Muscle of leg (tissue), 11 donors: Measurements from ENCODE around the gene SMAP2. TPM values are rescaled to one million over a fixed set of nuclear protein-coding genes. Genes with fewer than 3 reads are reported as not detected.

Experiments used
- DNase-seq: peaks from one replicate; pipeline ENCODE4 v3.0.0; 2013
- H3K27ac ChIP-seq: one replicate; pipeline ENCODE4 v1.5.1; 2013; ENCODE audit warnings: mild to moderate bottlenecking, low read length, control low read depth
- H3K27me3 ChIP-seq: one replicate; pipeline ENCODE4 v1.6.1; 2013; ENCODE audit warnings: low read length; ENCODE audit not compliant: control insufficient read depth, insufficient read depth
- H3K36me3 ChIP-seq: one replicate; pipeline ENCODE4 v1.6.1; 2013; ENCODE audit warnings: low read length; ENCODE audit not compliant: control insufficient read depth, insufficient read depth
- H3K4me1 ChIP-seq: one replicate; pipeline ENCODE4 v1.6.1; 2013; ENCODE audit warnings: low read length; ENCODE audit not compliant: control insufficient read depth, insufficient read depth
- H3K4me3 ChIP-seq: one replicate; pipeline ENCODE4 v1.5.1; 2013; ENCODE audit warnings: low read length, control low read depth
- H3K9me3 ChIP-seq: replicated peaks from 2 replicates; pipeline ENCODE4 v1.6.1; 2013; ENCODE audit warnings: low read depth, low read length; ENCODE audit not compliant: control insufficient read depth
- WGBS: methylation state at CpG from one replicate; pipeline ENCODE4 v1.1.5; 2013; ENCODE audit warnings: missing lambda C conversion rate; ENCODE audit not compliant: insufficient coverage; 5-methylcytosine and 5-hydroxymethylcytosine counted together
- polyA plus RNA-seq, 8 donors: library from polyadenylated mRNA; unstranded; fragments of 120-200 nt; gene quantifications; one replicate each; pipeline versions ENCODE4 v1.2.1 to v1.2.3, GENCODE V29; 2013; ENCODE audit warnings: inconsistent platforms in 1 of 8, low replicate concordance in 1 of 8; ENCODE audit not compliant: insufficient read length in 8 of 8, insufficient read depth in 1 of 8
- total RNA-seq: library from RNA; stranded (reverse); fragments of 120-200 nt; gene quantifications from one replicate; pipeline ENCODE4 v1.2.4, GENCODE V29; 2013

Gene SMAP2
- total and polyA plus RNA-seq, 9 donors, result 14.0 to 20.1 (median 16.7) TPM

GRCh38 chr1:40399984-40400704 lies 26.6 kb downstream of the SMAP2 start:
- Histone ChIP-seq H3K9me3 (no peaks in the 10 kb centered on the region), H3K4me1 (no peaks in the 10 kb centered on the region), H3K27ac (no peak overlapping the region), H3K4me3 (no peak overlapping the region), H3K27me3 (no peaks in the 10 kb centered on the region), H3K36me3 (no peaks in the 10 kb centered on the region)
- peak; percentile 48 for DNase-seq
- WGBS, result 72% methylated on average over 2 of the region's 4 CpGs

- no peaks in the 10 kb centered on the region for H3K36me3 ChIP-seq
- H3K27me3 ChIP-seq, result no peaks in the 10 kb centered on the region
- no peaks in the 10 kb centered on the region for H3K4me1 ChIP-seq
- H3K4me3 ChIP-seq, result no peak overlapping the region
- no peak overlapping the region for H3K27ac ChIP-seq
- no peaks in the 10 kb centered on the region for H3K9me3 ChIP-seq
- WGBS, result no CpG with 5 or more reads among the region's 7 CpGs
- peak; percentile 57 for DNase-seq
Measured at GRCh38 chr1:40401473-40402201, 28.1 kb downstream of the SMAP2 start.

GRCh38 chr1:40404670-40405462 lies 31.3 kb downstream of the SMAP2 start:
- Histone ChIP-seq H3K36me3 (no peaks in the 10 kb centered on the region), H3K9me3 (no peaks in the 10 kb centered on the region), H3K4me3 (no peak overlapping the region), H3K27ac (no peak overlapping the region), H3K4me1 (no peaks in the 10 kb centered on the region), H3K27me3 (no peaks in the 10 kb centered on the region)
- peak; percentile 72 for DNase-seq
- WGBS, result 74% methylated on average over 5 of the region's 11 CpGs

- H3K27me3 ChIP-seq, result no peaks in the 10 kb centered on the region
- no peaks in the 10 kb centered on the region for H3K9me3 ChIP-seq
- no peak overlapping the region for H3K27ac ChIP-seq
- no peaks in the 10 kb centered on the region for H3K36me3 ChIP-seq
- no peaks in the 10 kb centered on the region for H3K4me1 ChIP-seq
- H3K4me3 ChIP-seq, result no peak overlapping the region
- no peak for DNase-seq
- 100% methylated on average over 1 of the region's 4 CpGs for WGBS
Measured at GRCh38 chr1:40405812-40406211, 32.3 kb downstream of the SMAP2 start.

- DNase-seq, result no peak
- Histone ChIP-seq H3K27ac (no peak overlapping the region), H3K4me1 (no peaks in the 10 kb centered on the region), H3K9me3 (no peaks in the 10 kb centered on the region), H3K4me3 (no peak overlapping the region), H3K36me3 (no peaks in the 10 kb centered on the region), H3K27me3 (no peaks in the 10 kb centered on the region)
Measured at GRCh38 chr1:40407453-40407852, 33.9 kb downstream of the SMAP2 start.

- no peak for DNase-seq
- Histone ChIP-seq H3K27me3 (no peaks in the 10 kb centered on the region), H3K36me3 (peaks cover 7% of the 10 kb centered on the region), H3K4me3 (no peak overlapping the region), H3K27ac (no peak overlapping the region), H3K4me1 (no peaks in the 10 kb centered on the region), H3K9me3 (no peaks in the 10 kb centered on the region)
- 60% methylated on average over 2 of the region's 4 CpGs for WGBS
Measured at GRCh38 chr1:40409467-40409866, 35.9 kb downstream of the SMAP2 start.

- H3K4me3 ChIP-seq, result no peak overlapping the region
- DNase-seq, result no peak
- 67% methylated on average over 1 of the region's 5 CpGs for WGBS
- H3K4me1 ChIP-seq, result no peaks in the 10 kb centered on the region
- H3K27me3 ChIP-seq, result no peaks in the 10 kb centered on the region
- peaks cover 24% of the 10 kb centered on the region for H3K36me3 ChIP-seq
- no peaks in the 10 kb centered on the region for H3K9me3 ChIP-seq
- H3K27ac ChIP-seq, result no peak overlapping the region
Measured at GRCh38 chr1:40411294-40411693, 37.8 kb downstream of the SMAP2 start.

GRCh38 chr1:40411843-40412242 lies 38.3 kb downstream of the SMAP2 start:
- no CpG with 5 or more reads among the region's 2 CpGs for WGBS
- Histone ChIP-seq H3K27ac (no peak overlapping the region), H3K27me3 (no peaks in the 10 kb centered on the region), H3K4me1 (no peaks in the 10 kb centered on the region), H3K4me3 (no peak overlapping the region), H3K9me3 (no peaks in the 10 kb centered on the region), H3K36me3 (peaks cover 29% of the 10 kb centered on the region)
- DNase-seq, result no peak

- Histone ChIP-seq H3K27ac (no peak overlapping the region), H3K4me1 (no peaks in the 10 kb centered on the region), H3K36me3 (peaks cover 37% of the 10 kb centered on the region), H3K27me3 (no peaks in the 10 kb centered on the region), H3K4me3 (no peak overlapping the region), H3K9me3 (no peaks in the 10 kb centered on the region)
- WGBS, result no CpG with 5 or more reads among the region's 6 CpGs
- no peak for DNase-seq
Measured at GRCh38 chr1:40413527-40414252, 40.2 kb downstream of the SMAP2 start.

- Histone ChIP-seq H3K36me3 (peaks cover 37% of the 10 kb centered on the region), H3K4me3 (no peak overlapping the region), H3K9me3 (no peaks in the 10 kb centered on the region), H3K27ac (no peak overlapping the region), H3K27me3 (no peaks in the 10 kb centered on the region), H3K4me1 (no peaks in the 10 kb centered on the region)
- DNase-seq, result no peak
- 73% methylated on average over 2 of the region's 3 CpGs for WGBS
Measured at GRCh38 chr1:40414331-40414730, 40.8 kb downstream of the SMAP2 start.
